Colonic mucosa (tissue), 4 donors: ENCODE data around the gene MAP6. TPM values are rescaled to one million over a fixed set of nuclear protein-coding genes. Genes with fewer than 3 reads are reported as not detected.

Experiments
- DNase-seq: peaks from one replicate; pipeline ENCODE4 v3.0.0-alpha.2; 2020
- H3K27ac ChIP-seq: fragments of 200-600 bp; one replicate; pipeline ENCODE4 v1.8.0; 2021
- H3K27me3 ChIP-seq: fragments of 200-600 bp; one replicate; pipeline ENCODE4 v1.8.0; 2021
- H3K36me3 ChIP-seq: fragments of 200-600 bp; one replicate; pipeline ENCODE4 v1.8.0; 2021
- H3K4me1 ChIP-seq: fragments of 200-600 bp; one replicate; pipeline ENCODE4 v1.8.0; 2021; ENCODE audit warnings: mild to moderate bottlenecking
- H3K4me3 ChIP-seq: fragments of 200-600 bp; one replicate; pipeline ENCODE4 v1.8.0; 2021
- H3K9ac ChIP-seq, 2 donors: one replicate each; pipeline ENCODE4 v1.7.0; 2013; ENCODE audit warnings: control low read depth in 2 of 2, low read depth in 2 of 2, low read length in 2 of 2
- H3K9me3 ChIP-seq: fragments of 200-600 bp; one replicate; pipeline ENCODE4 v1.8.0; 2021
- CTCF ChIP-seq: fragments of 200-600 bp; IDR thresholded peaks from one replicate; pipeline ENCODE4 v1.8.0; 2022; ENCODE audit warnings: antibody characterized with exemption, mild to moderate bottlenecking
- intact Hi-C: fragments of 100-400 bp; cut with DNase I; formaldehyde crosslinking; loops from one replicate; pipeline ENCODE4 v1.14.1; 2022
- total RNA-seq, 2 donors: library from RNA; stranded (reverse); fragmentation: NEBNext Ultra II Directional in 1 of 2; extraction: Animal tissue kit (Norgen Biotek cat#: 25700) in 1 of 2; gene quantifications; one replicate each; pipeline ENCODE4 v1.2.1, GENCODE V29; 2021
- donor health status: healthy.
- donor health status: DM: no; HTN: no; CAD: no.
- donor health status: DM: no; HTN: no; CAD: no.

MAP6 gene
- total RNA-seq, 2 donors from 2014 or later: 0.79 to 2.6 TPM

- Histone ChIP-seq H3K36me3 (no peaks in the 10 kb centered on the region), H3K9ac (no peak overlapping the region), H3K27me3 (no peaks in the 10 kb centered on the region), H3K9me3 (no peaks in the 10 kb centered on the region), H3K4me3 (no peak overlapping the region), H3K4me1 (no peaks in the 10 kb centered on the region), H3K27ac (no peak overlapping the region)
- no peak for DNase-seq
- no peak for TF ChIP-seq CTCF
- intact Hi-C loops: no loop called here
Observed at GRCh38 chr11:75616281-75616680, 52.6 kb downstream of the MAP6 start.

DNA sequence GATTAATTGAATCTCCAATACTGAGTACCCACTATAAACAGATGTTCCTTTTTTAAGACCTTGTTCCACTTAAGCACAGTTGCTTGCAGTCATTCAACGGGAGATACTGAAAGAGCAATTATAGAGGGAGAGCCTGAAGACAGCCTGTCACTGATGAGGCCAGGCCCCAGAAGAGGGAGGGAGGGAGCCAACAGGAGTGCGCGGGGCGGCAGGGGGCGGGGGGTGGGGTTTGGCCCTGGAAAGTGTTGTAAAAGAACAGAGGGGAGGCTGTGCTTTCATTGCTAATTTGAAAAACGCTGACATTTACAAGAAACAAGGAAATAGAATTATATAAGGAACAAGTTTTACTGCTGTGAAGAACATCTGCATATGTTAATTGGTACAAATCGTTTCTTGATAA lies 53.1 kb downstream of the MAP6 start:
- Histone ChIP-seq H3K36me3 (no peaks in the 10 kb centered on the region), H3K9me3 (no peaks in the 10 kb centered on the region), H3K4me3 (no peak overlapping the region), H3K9ac (no peak overlapping the region), H3K27me3 (no peaks in the 10 kb centered on the region), H3K27ac (no peak overlapping the region), H3K4me1 (no peaks in the 10 kb centered on the region)
- intact Hi-C loops: no loop called here
- DNase-seq: no peak
- TF ChIP-seq CTCF: no peak

- Histone ChIP-seq H3K4me1 (no peaks in the 10 kb centered on the region), H3K36me3 (no peaks in the 10 kb centered on the region), H3K27ac (no peak overlapping the region), H3K9me3 (no peaks in the 10 kb centered on the region), H3K27me3 (no peaks in the 10 kb centered on the region), H3K4me3 (no peak overlapping the region), H3K9ac (no peak overlapping the region)
- TF ChIP-seq CTCF: no peak
- DNase-seq: no peak
- intact Hi-C loops: no loop called here
Observed at GRCh38 chr11:75611823-75612222, 57.0 kb downstream of the MAP6 start.

DNA sequence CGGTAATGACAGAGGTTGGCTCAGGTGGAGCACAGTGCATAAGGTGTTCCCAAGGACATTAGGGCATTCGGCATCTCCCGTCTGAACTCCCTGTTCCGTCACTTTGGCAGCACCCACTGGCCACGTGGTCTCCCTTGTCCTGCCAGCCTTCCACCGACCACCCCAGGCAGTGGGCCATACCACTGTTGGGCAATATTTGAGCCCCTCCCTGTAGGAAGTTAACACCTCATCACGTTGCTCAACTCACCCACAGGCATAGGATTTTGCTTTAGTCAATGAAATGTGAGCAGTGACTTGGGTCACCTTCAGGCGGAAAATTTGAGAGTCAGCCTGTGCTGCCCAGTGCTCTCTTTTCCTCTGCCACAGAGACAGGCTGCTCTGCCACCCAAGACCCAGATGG lies 62.7 kb downstream of the MAP6 start:
- no peaks in the 10 kb centered on the region for H3K9me3 ChIP-seq
- intact Hi-C loops: no loop called here
- no peak overlapping the region for H3K27ac ChIP-seq
- H3K9ac ChIP-seq: no peak overlapping the region
- no peak for DNase-seq
- H3K36me3 ChIP-seq: no peaks in the 10 kb centered on the region
- no peak for TF ChIP-seq CTCF
- H3K27me3 ChIP-seq: no peaks in the 10 kb centered on the region
- H3K4me1 ChIP-seq: no peaks in the 10 kb centered on the region
- H3K4me3 ChIP-seq: no peak overlapping the region

DNA sequence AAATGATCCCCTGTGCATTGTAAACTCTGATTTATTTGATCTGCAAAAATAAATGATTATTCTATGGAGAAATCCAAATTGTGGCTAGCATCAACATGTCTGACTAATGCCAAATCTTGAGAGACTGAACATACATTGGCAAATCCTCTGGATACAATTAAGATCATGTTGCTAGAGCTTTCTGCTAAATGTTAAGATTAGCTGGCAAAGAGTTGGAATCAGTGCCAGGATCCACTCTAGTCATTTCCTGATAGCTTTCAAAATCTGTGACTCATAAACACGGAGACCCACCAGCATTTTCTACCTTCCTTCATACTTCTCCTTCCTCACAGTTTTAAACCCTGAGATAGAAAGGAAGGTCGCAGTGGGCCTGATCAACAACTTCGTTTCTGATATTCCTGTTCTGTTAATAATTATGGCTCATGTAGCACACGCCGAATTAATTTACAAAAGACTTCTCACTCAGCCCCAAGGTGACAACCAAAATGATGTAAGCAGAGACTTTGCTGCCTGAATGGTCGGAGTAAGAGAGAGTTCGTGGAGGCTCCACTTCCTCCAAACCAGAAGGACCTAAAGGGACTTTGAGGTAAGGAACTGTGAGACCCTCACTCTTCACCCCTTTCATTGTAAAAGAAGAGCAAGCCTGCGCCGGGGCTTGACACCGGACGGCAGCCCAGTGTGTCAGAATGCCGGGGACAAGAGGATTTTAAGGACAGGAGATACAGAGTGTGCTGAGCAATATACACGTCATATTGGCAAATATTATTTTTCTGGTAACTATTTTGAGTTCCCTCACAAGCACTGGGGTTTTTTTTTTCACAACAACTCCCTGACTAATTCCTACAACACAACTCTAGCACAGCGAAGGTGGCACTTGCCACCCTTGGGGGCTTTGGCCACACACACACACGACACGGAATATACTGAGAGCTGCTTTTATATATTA lies 64.8 kb downstream of the MAP6 start:
- TF ChIP-seq CTCF: no peak
- intact Hi-C loops: no loop called here
- H3K4me1 ChIP-seq: no peaks in the 10 kb centered on the region
- no peaks in the 10 kb centered on the region for H3K36me3 ChIP-seq
- DNase-seq: no peak
- no peak overlapping the region for H3K27ac ChIP-seq
- no peaks in the 10 kb centered on the region for H3K9me3 ChIP-seq
- no peak overlapping the region for H3K4me3 ChIP-seq
- H3K27me3 ChIP-seq: no peaks in the 10 kb centered on the region
- no peak overlapping the region for H3K9ac ChIP-seq
